Omental fat pad (tissue), 4 donors: ENCODE data around the gene TK2. TPM values are rescaled to one million over a fixed set of nuclear protein-coding genes. Genes with fewer than 3 reads are reported as not detected.
"Not testable (repeated sequence)": the region's sequence is repeated elsewhere in the genome, so short reads cannot be mapped to it uniquely, and the experiment has no call there.

Experiments
- ATAC-seq: fragments of 150-250 bp; one replicate; pipeline ENCODE4 v1.9.1; 2016; ENCODE audit warnings: mild to moderate bottlenecking, moderate library complexity; ENCODE audit not compliant: low FRiP score
- DNase-seq: peaks from one replicate; pipeline ENCODE4 v3.0.0-alpha.2; 2019; ENCODE audit warnings: low spot score
- total RNA-seq, 4 donors: library from RNA; depleted of rRNA; stranded (reverse); fragments of >200 nt; gene quantifications; one replicate each; pipeline ENCODE4 v1.1.0, GENCODE V29; 2016
- TF ChIP-seq, protein P1 (sequence below), 3 donors: fragments of 450-650 bp; IDR thresholded peaks; one replicate each; pipeline ENCODE4 v1.5.1; 2016 to 2017; ENCODE audit warnings: antibody characterized with exemption in 3 of 3, mild to moderate bottlenecking in 3 of 3, moderate library complexity in 2 of 3

Gene TK2
- total RNA-seq, 4 donors from 2014 or later = 39.9 to 69.7 (median 56.0) TPM

DNA sequence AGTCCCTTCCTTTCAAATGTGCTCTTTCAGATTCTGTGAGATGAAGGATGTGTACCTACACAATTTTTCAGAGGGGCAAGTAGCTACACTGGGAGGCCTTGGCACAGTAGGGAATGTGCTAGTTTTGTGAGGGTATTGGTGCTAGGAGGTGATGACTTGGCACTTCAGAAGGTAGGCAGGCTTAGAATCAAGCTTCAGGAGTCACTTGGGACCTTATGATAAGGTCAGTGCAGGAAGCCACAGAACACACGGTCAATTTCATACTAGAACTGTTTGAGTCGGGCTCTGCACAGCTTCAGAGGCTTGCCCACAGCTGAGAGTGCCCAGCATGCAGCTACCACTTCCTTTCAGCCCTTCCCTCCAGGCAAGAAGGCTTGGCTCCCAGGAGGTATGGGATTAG lies 22.4 kb upstream of the TK2 start:
- ATAC-seq (no peak), DNase-seq (no peak)
- TF ChIP-seq, protein P1, sequence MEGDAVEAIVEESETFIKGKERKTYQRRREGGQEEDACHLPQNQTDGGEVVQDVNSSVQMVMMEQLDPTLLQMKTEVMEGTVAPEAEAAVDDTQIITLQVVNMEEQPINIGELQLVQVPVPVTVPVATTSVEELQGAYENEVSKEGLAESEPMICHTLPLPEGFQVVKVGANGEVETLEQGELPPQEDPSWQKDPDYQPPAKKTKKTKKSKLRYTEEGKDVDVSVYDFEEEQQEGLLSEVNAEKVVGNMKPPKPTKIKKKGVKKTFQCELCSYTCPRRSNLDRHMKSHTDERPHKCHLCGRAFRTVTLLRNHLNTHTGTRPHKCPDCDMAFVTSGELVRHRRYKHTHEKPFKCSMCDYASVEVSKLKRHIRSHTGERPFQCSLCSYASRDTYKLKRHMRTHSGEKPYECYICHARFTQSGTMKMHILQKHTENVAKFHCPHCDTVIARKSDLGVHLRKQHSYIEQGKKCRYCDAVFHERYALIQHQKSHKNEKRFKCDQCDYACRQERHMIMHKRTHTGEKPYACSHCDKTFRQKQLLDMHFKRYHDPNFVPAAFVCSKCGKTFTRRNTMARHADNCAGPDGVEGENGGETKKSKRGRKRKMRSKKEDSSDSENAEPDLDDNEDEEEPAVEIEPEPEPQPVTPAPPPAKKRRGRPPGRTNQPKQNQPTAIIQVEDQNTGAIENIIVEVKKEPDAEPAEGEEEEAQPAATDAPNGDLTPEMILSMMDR (IDR thresholded peaks at IDR 0.05) = no peak

DNA sequence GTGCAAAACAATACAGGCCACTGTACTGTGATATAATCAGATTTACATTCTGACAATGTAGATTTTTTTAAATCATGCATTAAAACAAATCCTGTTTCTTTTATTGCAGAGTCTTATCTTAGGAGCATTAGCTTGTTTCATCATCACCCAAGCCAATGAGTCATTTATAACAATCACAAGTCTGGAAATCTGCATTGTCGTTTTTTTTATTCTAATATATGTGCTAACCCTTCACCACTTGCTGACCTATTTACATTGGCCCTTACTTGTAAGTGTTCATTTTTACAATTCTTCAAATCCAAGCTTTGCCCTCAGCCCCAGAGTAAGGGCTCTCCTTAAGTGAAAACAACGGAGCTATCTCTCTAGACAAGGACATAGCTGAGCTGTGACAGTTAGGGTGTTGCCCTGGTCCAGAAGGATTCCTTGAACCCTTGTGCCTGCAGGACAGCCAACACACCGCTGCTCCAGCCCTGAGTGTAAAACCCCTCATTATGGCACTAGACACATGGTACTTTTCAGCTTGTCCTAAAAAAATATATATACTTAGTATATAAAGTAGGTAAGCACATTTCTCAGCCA lies 20.0 kb upstream of the TK2 start:
- DNase-seq = no peak
- ATAC-seq = no peak
- TF ChIP-seq, protein P1 (IDR thresholded peaks at IDR 0.05) = no peak

- TF ChIP-seq, protein P1 (IDR thresholded peaks at IDR 0.05) = no peak
- ATAC-seq (no peak), DNase-seq (no peak)
These were observed 19.2 kb upstream of the TK2 start for GRCh38 chr16:66569131-66569530.

DNA sequence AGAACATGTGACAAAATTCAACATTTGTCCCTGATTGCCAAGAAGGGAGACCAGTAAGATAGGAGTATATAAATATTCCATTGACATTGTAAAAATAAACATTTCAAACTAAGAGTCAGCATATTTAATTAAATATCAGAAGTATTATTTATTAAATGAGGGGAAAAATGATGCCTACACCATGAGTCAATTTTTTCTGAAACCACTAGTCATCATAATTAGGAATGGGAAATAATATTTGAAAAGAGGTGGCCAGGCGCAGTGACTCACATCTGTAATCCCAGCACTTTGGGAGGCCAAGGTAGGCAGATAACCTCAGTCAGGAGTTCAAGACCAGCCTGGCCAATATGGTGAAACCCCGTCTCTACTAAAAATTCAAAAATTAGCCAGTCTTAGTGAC lies 18.4 kb upstream of the TK2 start:
- no peak for DNase-seq
- TF ChIP-seq, protein P1 (IDR thresholded peaks at IDR 0.05) = no peak
- no peak for ATAC-seq

GRCh38 chr16:66567270-66567669 lies 17.3 kb upstream of the TK2 start:
- not testable (repeated sequence) for DNase-seq, ATAC-seq

GRCh38 chr16:66566051-66566901 lies 16.4 kb upstream of the TK2 start, which contains the start of gene CMTM1:
TSS of gene CMTM1 (plus strand) at chr16:66566439. CDS start at chr16:66566514, 75 bp downstream.
- no peak for ATAC-seq
- TF ChIP-seq, protein P1 (IDR thresholded peaks at IDR 0.05) = no peak
- no peak for DNase-seq

- TF ChIP-seq, protein P1 (IDR thresholded peaks at IDR 0.05) = no peak
These were observed 13.8 kb upstream of the TK2 start for GRCh38 chr16:66563574-66564334.

More at GRCh38 chr16:66563574-66564334, 13.8 kb upstream of the TK2 start:
- no peak for DNase-seq
- ATAC-seq = no peak
